ENCODE data around the gene ODAD2. TPM values are rescaled to one million over a fixed set of nuclear protein-coding genes. Genes with fewer than 3 reads are reported as not detected.

ODAD2 gene
- total RNA-seq, 2 experiments from 2014 or later: not detected

DNA sequence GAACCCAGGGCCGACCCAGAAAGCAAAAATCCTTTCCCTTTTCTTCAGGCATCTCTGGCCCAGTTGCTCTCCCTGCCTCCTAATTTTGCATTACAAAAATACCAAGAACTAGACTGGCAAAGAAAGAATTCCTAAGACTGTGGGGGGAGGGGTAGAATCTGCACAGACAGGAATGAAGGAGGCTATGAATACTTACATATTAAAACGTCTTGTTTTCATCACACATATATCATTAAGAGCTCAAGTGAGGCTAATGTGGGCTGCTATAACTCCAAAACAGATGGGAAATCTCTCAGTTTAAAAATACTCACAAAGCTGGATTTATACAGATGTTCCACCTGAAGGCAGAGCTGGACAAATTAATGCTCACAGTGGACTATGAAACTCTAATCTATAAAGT lies 224.0 kb downstream of the ODAD2 start:
- intact Hi-C loops (cut with micrococcal nuclease; ENCODE audit: unreplicated experiment): no loop called here
- H3K36me3 ChIP-seq (ENCODE audit: insufficient read depth, low read length): no peaks in the 10 kb centered on the region
- H3K9me3 ChIP-seq (ENCODE audit: low read length): no peaks in the 10 kb centered on the region
- no peak overlapping the region for H2AFZ ChIP-seq (ENCODE audit: low read length)
- no peak overlapping the region for H3K4me3 ChIP-seq (ENCODE audit: low read depth, low read length, poor library complexity, severe bottlenecking)
- TF ChIP-seq, protein P1, sequence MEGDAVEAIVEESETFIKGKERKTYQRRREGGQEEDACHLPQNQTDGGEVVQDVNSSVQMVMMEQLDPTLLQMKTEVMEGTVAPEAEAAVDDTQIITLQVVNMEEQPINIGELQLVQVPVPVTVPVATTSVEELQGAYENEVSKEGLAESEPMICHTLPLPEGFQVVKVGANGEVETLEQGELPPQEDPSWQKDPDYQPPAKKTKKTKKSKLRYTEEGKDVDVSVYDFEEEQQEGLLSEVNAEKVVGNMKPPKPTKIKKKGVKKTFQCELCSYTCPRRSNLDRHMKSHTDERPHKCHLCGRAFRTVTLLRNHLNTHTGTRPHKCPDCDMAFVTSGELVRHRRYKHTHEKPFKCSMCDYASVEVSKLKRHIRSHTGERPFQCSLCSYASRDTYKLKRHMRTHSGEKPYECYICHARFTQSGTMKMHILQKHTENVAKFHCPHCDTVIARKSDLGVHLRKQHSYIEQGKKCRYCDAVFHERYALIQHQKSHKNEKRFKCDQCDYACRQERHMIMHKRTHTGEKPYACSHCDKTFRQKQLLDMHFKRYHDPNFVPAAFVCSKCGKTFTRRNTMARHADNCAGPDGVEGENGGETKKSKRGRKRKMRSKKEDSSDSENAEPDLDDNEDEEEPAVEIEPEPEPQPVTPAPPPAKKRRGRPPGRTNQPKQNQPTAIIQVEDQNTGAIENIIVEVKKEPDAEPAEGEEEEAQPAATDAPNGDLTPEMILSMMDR (conservative IDR thresholded peaks at IDR 0.05; ENCODE audit: low read length): no peak
- TF ChIP-seq EZH2phosphoT487 (IDR thresholded peaks at IDR 0.05; ENCODE audit: borderline replicate concordance, low read depth, low read length): no peak
- H3K4me1 ChIP-seq (ENCODE audit: insufficient read depth, low read length, poor library complexity, severe bottlenecking): no peaks in the 10 kb centered on the region
- no peak overlapping the region for H3K4me2 ChIP-seq (ENCODE audit: low read length)
- no peaks in the 10 kb centered on the region for H3K79me2 ChIP-seq (ENCODE audit: insufficient read depth, low read depth, low read length)
- H4K20me1 ChIP-seq (ENCODE audit: insufficient read depth, low read length): no peaks in the 10 kb centered on the region
- CTCF ChIA-PET (ENCODE audit: unreplicated experiment): no interaction called here
- no peak overlapping the region for H3K27ac ChIP-seq (ENCODE audit: low read depth, low read length, poor library complexity, severe bottlenecking)
- DNase-seq (ENCODE audit: low spot score): no peak
- H3K9me2 ChIP-seq (ENCODE audit: insufficient read depth, low read length): no peaks in the 10 kb centered on the region
- POLR2A ChIA-PET: interaction anchor here (0.6 kb wide), 2 partner anchors 478 to 685 kb away, joined by 3 to 4 read pairs; no protein-coding TSS in a partner anchor
- BruUV-seq (replicated peaks): no TSS peak

DNA sequence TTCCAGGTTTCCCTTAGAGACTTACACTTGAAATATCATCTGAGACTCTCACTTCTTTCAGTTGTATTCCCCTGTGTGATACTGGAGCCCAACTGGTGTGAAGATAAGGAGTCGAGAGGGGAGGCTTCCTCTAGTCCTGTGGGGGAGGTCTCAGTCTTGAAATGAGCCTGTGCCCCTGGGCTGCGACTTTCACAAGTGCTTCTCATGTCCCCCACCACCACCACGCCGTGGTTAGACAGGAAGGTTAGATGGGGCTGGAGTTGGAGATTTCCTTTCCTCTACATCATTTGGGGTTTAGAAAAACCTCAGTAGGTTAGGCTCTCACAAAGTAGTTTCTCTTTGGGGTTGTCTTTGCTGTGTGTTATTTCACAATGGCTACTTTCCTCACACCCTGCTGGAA lies 227.6 kb downstream of the ODAD2 start:
- H3K36me3 ChIP-seq (ENCODE audit: insufficient read depth, low read length): no peaks in the 10 kb centered on the region
- H3K4me3 ChIP-seq (ENCODE audit: low read depth, low read length, poor library complexity, severe bottlenecking): no peak overlapping the region
- ChIA-PET CTCF (ENCODE audit: unreplicated experiment) (no interaction called here), POLR2A (interaction anchor here (0.6 kb wide), 2 partner anchors 82 to 505 kb away, joined by 3 to 6 read pairs; no protein-coding TSS in a partner anchor)
- H3K79me2 ChIP-seq (ENCODE audit: insufficient read depth, low read depth, low read length): no peaks in the 10 kb centered on the region
- H3K27ac ChIP-seq (ENCODE audit: low read depth, low read length, poor library complexity, severe bottlenecking): no peak overlapping the region
- H3K9me2 ChIP-seq (ENCODE audit: insufficient read depth, low read length): no peaks in the 10 kb centered on the region
- intact Hi-C loops (cut with micrococcal nuclease; ENCODE audit: unreplicated experiment): no loop called here
- no peak overlapping the region for H2AFZ ChIP-seq (ENCODE audit: low read length)
- BruUV-seq (replicated peaks): no TSS peak
- H3K9me3 ChIP-seq (ENCODE audit: low read length): no peaks in the 10 kb centered on the region
- H3K4me2 ChIP-seq (ENCODE audit: low read length): no peak overlapping the region
- TF ChIP-seq, protein P1 (conservative IDR thresholded peaks at IDR 0.05; ENCODE audit: low read length): no peak
- no peak for TF ChIP-seq EZH2phosphoT487 (IDR thresholded peaks at IDR 0.05; ENCODE audit: borderline replicate concordance, low read depth, low read length)
- no peak for DNase-seq (ENCODE audit: low spot score)
- H4K20me1 ChIP-seq (ENCODE audit: insufficient read depth, low read length): no peaks in the 10 kb centered on the region
- no peaks in the 10 kb centered on the region for H3K4me1 ChIP-seq (ENCODE audit: insufficient read depth, low read length, poor library complexity, severe bottlenecking)

DNA sequence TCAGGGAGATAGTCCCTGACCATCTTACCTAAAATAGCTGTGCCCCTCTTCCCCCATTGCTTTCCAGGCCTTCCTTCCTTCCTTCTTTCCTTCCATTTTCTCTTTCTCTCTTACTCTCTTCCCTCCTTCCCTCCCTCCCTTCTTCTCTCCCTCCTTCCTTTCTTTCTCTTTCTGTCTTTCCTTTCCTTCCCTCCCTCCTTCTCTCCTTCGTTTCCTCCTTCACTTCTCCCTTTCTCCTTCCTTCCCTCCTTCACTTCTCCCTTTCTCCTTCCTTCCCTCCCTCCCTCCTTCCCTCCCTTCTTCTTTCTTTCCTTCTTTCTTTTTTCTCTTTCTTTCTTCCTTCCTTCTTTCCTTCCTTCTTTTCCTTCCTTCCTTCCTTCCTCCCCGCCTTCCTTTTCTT lies 228.7 kb downstream of the ODAD2 start:
- Histone ChIP-seq H3K79me2 (ENCODE audit: insufficient read depth, low read depth, low read length) (no peaks in the 10 kb centered on the region), H3K27ac (ENCODE audit: low read depth, low read length, poor library complexity, severe bottlenecking) (no peak overlapping the region), H3K9me3 (ENCODE audit: low read length) (no peaks in the 10 kb centered on the region), H3K9me2 (ENCODE audit: insufficient read depth, low read length) (no peaks in the 10 kb centered on the region), H3K4me3 (ENCODE audit: low read depth, low read length, poor library complexity, severe bottlenecking) (no peak overlapping the region), H2AFZ (ENCODE audit: low read length) (no peak overlapping the region), H3K4me2 (ENCODE audit: low read length) (no peak overlapping the region), H3K4me1 (ENCODE audit: insufficient read depth, low read length, poor library complexity, severe bottlenecking) (no peaks in the 10 kb centered on the region), H4K20me1 (ENCODE audit: insufficient read depth, low read length) (no peaks in the 10 kb centered on the region), H3K36me3 (ENCODE audit: insufficient read depth, low read length) (no peaks in the 10 kb centered on the region)
- intact Hi-C loops (cut with micrococcal nuclease; ENCODE audit: unreplicated experiment): no loop called here
- DNase-seq (ENCODE audit: low spot score): no peak
- no TSS peak for BruUV-seq (replicated peaks)
- TF ChIP-seq EZH2phosphoT487 (IDR thresholded peaks at IDR 0.05; ENCODE audit: borderline replicate concordance, low read depth, low read length): no peak
- TF ChIP-seq, protein P1 (conservative IDR thresholded peaks at IDR 0.05; ENCODE audit: low read length): no peak
- ChIA-PET POLR2A (no interaction called here), CTCF (ENCODE audit: unreplicated experiment) (no interaction called here)

Small RNA genes within 50 kb of the gene (small RNA-seq; reads per million reads assigned to genes)
- gene MRPS21P5 (not detected), gene RN7SKP132 (not detected)

Data from OCI-LY7 (cell line).